K562 (cell line): ENCODE data around the gene MAU2. TPM values are rescaled to one million over a fixed set of nuclear protein-coding genes. Genes with fewer than 3 reads are reported as not detected.

Experiments used
- ARID4B ChIP-seq: sonication (generic); formaldehyde crosslinking; IDR thresholded peaks from 2 replicates; pipeline ENCODE4 v1.8.0; 2022; ENCODE audit warnings: mild to moderate bottlenecking, missing genetic modification reagents
- ATF3 ChIP-seq, 2 experiments: fragments of 450-650 bp in 1 of 2; sonication (generic) in 1 of 2; formaldehyde crosslinking in 1 of 2; IDR thresholded peaks in 1 of 2; conservative IDR thresholded peaks in 1 of 2; 2 replicates each; pipeline versions ENCODE4 v1.6.1 to v1.8.1; 2016 to 2023; ENCODE audit warnings: mild to moderate bottlenecking in 2 of 2, moderate library complexity in 2 of 2, inconsistent platforms in 1 of 2, missing genetic modification reagents in 1 of 2
- ATF7 ChIP-seq: fragments of 450-650 bp; IDR thresholded peaks from 2 replicates; pipeline ENCODE4 v1.7.1; 2014; ENCODE audit warnings: mild to moderate bottlenecking, moderate library complexity
- CBX3 ChIP-seq, 2 experiments: IDR thresholded peaks; 1 replicate in 1 of 2; 2 replicates in 1 of 2; pipeline ENCODE4 v1.6.1; 2012; ENCODE audit warnings: inconsistent platforms in 2 of 2, low read length in 2 of 2, borderline replicate concordance in 1 of 2, control low read depth in 1 of 2
- CEBPB ChIP-seq: fragments of 450-650 bp; IDR thresholded peaks from 2 replicates; pipeline ENCODE4 v1.6.1; 2016; ENCODE audit warnings: missing genetic modification characterization, missing compliant biosample characterization
- CEBPG ChIP-seq, 3 experiments: fragments of 200-800 bp in 1 of 3; sonication (Bioruptor generic) in 1 of 3; sonication (generic) in 1 of 3; formaldehyde crosslinking in 1 of 3; IDR thresholded peaks in 2 of 3; conservative IDR thresholded peaks in 1 of 3; 2 replicates each; pipeline versions ENCODE4 v1.6.1 to v1.8.0; 2016 to 2022; ENCODE audit warnings: missing compliant biosample characterization in 2 of 3, missing genetic modification characterization in 2 of 3, mild to moderate bottlenecking in 1 of 3, missing genetic modification reagents in 1 of 3
- ELF4 ChIP-seq: fragments of 450-650 bp; formaldehyde crosslinking; IDR thresholded peaks from 2 replicates; pipeline ENCODE4 v1.4.0; 2022; ENCODE audit warnings: missing genetic modification characterization
- EP400 ChIP-seq: fragments of 450-650 bp; IDR thresholded peaks from 2 replicates; pipeline ENCODE4 v1.6.1; 2017; ENCODE audit warnings: antibody characterized with exemption, mild to moderate bottlenecking, moderate library complexity
- ETV1 ChIP-seq: fragments of 450-650 bp; conservative IDR thresholded peaks from 2 replicates; pipeline ENCODE4 v1.6.1; 2016; ENCODE audit warnings: missing genetic modification characterization, control low read depth, low read depth, missing compliant biosample characterization
- KDM2B ChIP-seq: fragments of 250-450 bp; sonication (Bioruptor Pico); IDR thresholded peaks from 2 replicates; pipeline ENCODE4 v1.8.0; 2021; ENCODE audit warnings: mild to moderate bottlenecking, moderate library complexity
- MLLT1 ChIP-seq, 2 experiments: fragments of 450-650 bp; IDR thresholded peaks; 2 replicates each; pipeline ENCODE4 v1.6.1; 2016
- NR3C1 ChIP-seq: sonication (generic); formaldehyde crosslinking; IDR thresholded peaks from 2 replicates; pipeline ENCODE4 v1.8.1; 2022; ENCODE audit warnings: missing genetic modification reagents
- PTBP1 ChIP-seq: fragments of 200-400 bp; formaldehyde crosslinking; IDR thresholded peaks from 2 replicates; pipeline ENCODE4 v1.6.1; 2017; ENCODE audit warnings: low read depth, low read length
- RNF2 ChIP-seq: sonication (generic); IDR thresholded peaks from 2 replicates; pipeline ENCODE4 v1.6.1; 2016
- SIN3B ChIP-seq: fragments of 450-650 bp; IDR thresholded peaks from 2 replicates; pipeline ENCODE4 v1.6.1; 2017; ENCODE audit warnings: low read depth, mild to moderate bottlenecking, moderate library complexity
- TAL1 ChIP-seq: fragments of 450-650 bp; IDR thresholded peaks from 2 replicates; pipeline ENCODE4 v1.6.1; 2016; ENCODE audit warnings: mild to moderate bottlenecking
- ZBTB1 ChIP-seq: sonication (generic); formaldehyde crosslinking; IDR thresholded peaks from 2 replicates; pipeline ENCODE4 v1.8.1; 2023; ENCODE audit warnings: missing genetic modification reagents, low read depth, mild to moderate bottlenecking, borderline replicate concordance
- ZNF121 ChIP-seq: sonication (generic); formaldehyde crosslinking; conservative IDR thresholded peaks from 2 replicates; pipeline ENCODE4 v1.8.0; 2022; ENCODE audit warnings: missing genetic modification reagents
- ZNF561 ChIP-seq: fragments of 450-650 bp; formaldehyde crosslinking; conservative IDR thresholded peaks from 2 replicates; pipeline ENCODE4 v1.4.0; 2020; ENCODE audit warnings: mild to moderate bottlenecking, moderate library complexity
- ZNF699 ChIP-seq: fragments of 250-450 bp; sonication (Bioruptor Pico); IDR thresholded peaks from 2 replicates; pipeline ENCODE4 v1.8.0; 2021; ENCODE audit warnings: mild to moderate bottlenecking, moderate library complexity; ENCODE audit not compliant: insufficient replicate concordance
- ZNF785 ChIP-seq: fragments of 250-450 bp; sonication (Bioruptor Pico); IDR thresholded peaks from 2 replicates; pipeline ENCODE4 v1.4.0; 2020; ENCODE audit warnings: mild to moderate bottlenecking
- ZNF79 ChIP-seq: fragments of 250-450 bp; sonication (Bioruptor Pico); IDR thresholded peaks from 2 replicates; pipeline ENCODE4 v1.4.0; 2020; ENCODE audit warnings: low read depth, mild to moderate bottlenecking, moderate library complexity
- polyA plus RNA-seq, 8 experiments: library from polyadenylated mRNA; depleted of rRNA in 4 of 8; stranded (reverse) in 5 of 8; unstranded in 3 of 8; fragments of >200 nt; fragmentation: Nextera tagmentation in 2 of 8; fragmentation: Illumina TruSeq in 1 of 8; extraction: Ambion mirVana in 2 of 8; extraction: Trizol in 1 of 8; gene quantifications; 2 replicates each; pipeline versions ENCODE4 v1.2.1 to v1.2.3, GENCODE V29; 2011 to 2014; ENCODE audit warnings: inconsistent platforms in 1 of 8, missing spikeins in 1 of 8
- total RNA-seq, 7 experiments: library from RNA; depleted of rRNA in 6 of 7; stranded (reverse); fragments of >200 nt in 6 of 7; fragmentation: Illumina TruSeq in 2 of 7; extraction: Trizol in 2 of 7; gene quantifications; 2 replicates each; pipeline versions ENCODE4 v1.2.1 to v1.2.3, GENCODE V29; 2011 to 2021; ENCODE audit warnings: low replicate concordance in 1 of 7

The MAU2 gene
- total and polyA plus RNA-seq, 9 of the 15 experiments (the other 6 are each of a cell fraction or from before 2014, with no cell fraction given) = 1.2 to 48.1 (median 19.4) TPM

- TF ChIP-seq ARID4B (CRISPR knock-in tag) = no peak
- TF ChIP-seq MLLT1 (IDR thresholded peaks at IDR 0.05) = no peak
- TF ChIP-seq KDM2B (CRISPR knock-in tag) = no peak
- TF ChIP-seq CBX3 (IDR thresholded peaks at IDR 0.05; ENCODE audit: borderline replicate concordance in 1 of 2, low read length in 2 of 2) = no peak
- no peak for TF ChIP-seq TAL1
- peak; percentile 64 for TF ChIP-seq CEBPB (tag)
- TF ChIP-seq CEBPG (CRISPR knock-in tag; IDR thresholded peaks at IDR 0.05) = no peak; the same call in none of the 2 replicates
- peak in 1 of 2 experiments; percentile 48; a peak in 3 of 4 replicates for TF ChIP-seq CEBPG (tag; conservative IDR thresholded peaks at IDR 0.05 in 1 of 2, IDR thresholded peaks at IDR 0.05 in 1 of 2)
- TF ChIP-seq ATF3 (IDR thresholded peaks at IDR 0.05) = peak; percentile 87
- TF ChIP-seq ATF3 (CRISPR knock-in tag; conservative IDR thresholded peaks at IDR 0.05) = no peak
- no peak for TF ChIP-seq NR3C1 (CRISPR knock-in tag)
- no peak for TF ChIP-seq ZNF561 (CRISPR knock-in tag)
- no peak for TF ChIP-seq PTBP1
- no peak for TF ChIP-seq ETV1
- peak; percentile 49; the same call in 1 of the 2 replicates for TF ChIP-seq EP400
- no peak for TF ChIP-seq ZNF79
- no peak for TF ChIP-seq ZNF121 (CRISPR knock-in tag)
- no peak for TF ChIP-seq ZNF785 (CRISPR knock-in tag)
- no peak for TF ChIP-seq ZNF699 (CRISPR knock-in tag)
- no peak for TF ChIP-seq RNF2
- TF ChIP-seq SIN3B = no peak
- TF ChIP-seq ELF4 = no peak
- 0 out of 2 replicates have a peak, but pooled peaks have one; percentile 30 for TF ChIP-seq ATF7
- TF ChIP-seq ZBTB1 (CRISPR knock-in tag) = no peak
These were observed 82.8 kb downstream of the MAU2 start (continued) for GRCh38 chr19:19403373-19403901.
